Measurements from ENCODE around the gene LPCAT2.

LPCAT2 gene

GRCh38 chr16:55481023-55481422 is 27.8 kb upstream of the LPCAT2 start:
- no peak for DNase-seq

- no peak for DNase-seq
These were observed 26.8 kb upstream of the LPCAT2 start for GRCh38 chr16:55482056-55482455.

GRCh38 chr16:55487048-55487803 is 21.6 kb upstream of the LPCAT2 start:
- DNase-seq, result no peak

GRCh38 chr16:55488306-55488705 is 20.6 kb upstream of the LPCAT2 start:
- DNase-seq, result no peak

- DNase-seq, result no peak
These were observed 19.5 kb upstream of the LPCAT2 start for GRCh38 chr16:55489119-55489955.

GRCh38 chr16:55489956-55490265 is 19.0 kb upstream of the LPCAT2 start:
- no peak for DNase-seq

- no peak for DNase-seq
These were observed 18.6 kb upstream of the LPCAT2 start for GRCh38 chr16:55490301-55490700.

GRCh38 chr16:55491691-55492090 is 17.2 kb upstream of the LPCAT2 start:
- no peak for DNase-seq

- DNase-seq, result no peak
These were observed 16.0 kb upstream of the LPCAT2 start for GRCh38 chr16:55492756-55493380.

GRCh38 chr16:55494994-55495421 is 13.9 kb upstream of the LPCAT2 start:
- DNase-seq, result no peak

- DNase-seq, result no peak
These were observed 13.1 kb upstream of the LPCAT2 start for GRCh38 chr16:55495616-55496289.

GRCh38 chr16:55496509-55497145 is 12.2 kb upstream of the LPCAT2 start:
- no peak for DNase-seq

- DNase-seq, result no peak
These were observed 11.3 kb upstream of the LPCAT2 start for GRCh38 chr16:55497558-55497957.

- no peak for DNase-seq
These were observed 10.8 kb upstream of the LPCAT2 start for GRCh38 chr16:55498101-55498500.

- no peak for DNase-seq
These were observed 9.6 kb upstream of the LPCAT2 start for GRCh38 chr16:55499281-55499680.

- DNase-seq, result peak; percentile 46
These were observed 8.8 kb upstream of the LPCAT2 start for GRCh38 chr16:55499951-55500529.

GRCh38 chr16:55500530-55501011 is 8.3 kb upstream of the LPCAT2 start:
- no peak for DNase-seq

- DNase-seq, result no peak
These were observed 7.1 kb upstream of the LPCAT2 start for GRCh38 chr16:55501549-55502322.

- DNase-seq, result no peak
These were observed 6.0 kb upstream of the LPCAT2 start for GRCh38 chr16:55502801-55503366.

GRCh38 chr16:55503726-55504550 is 4.9 kb upstream of the LPCAT2 start:
- DNase-seq, result no peak

All from KG1 (cell line).